Stimulated activated CD4-positive, alpha-beta T cell treated with anti-CD3 and anti-CD28 coated beads, Interleukin-12 subunit alpha, Interleukin-12 subunit beta, amount 100 ng/mL, for 4 hours (primary cell): ENCODE data around the gene RALGDS.

Source experiments
- DNase-seq: peaks from one replicate; pipeline ENCODE4 v3.0.0-alpha.2; 2020

RALGDS gene

DNA sequence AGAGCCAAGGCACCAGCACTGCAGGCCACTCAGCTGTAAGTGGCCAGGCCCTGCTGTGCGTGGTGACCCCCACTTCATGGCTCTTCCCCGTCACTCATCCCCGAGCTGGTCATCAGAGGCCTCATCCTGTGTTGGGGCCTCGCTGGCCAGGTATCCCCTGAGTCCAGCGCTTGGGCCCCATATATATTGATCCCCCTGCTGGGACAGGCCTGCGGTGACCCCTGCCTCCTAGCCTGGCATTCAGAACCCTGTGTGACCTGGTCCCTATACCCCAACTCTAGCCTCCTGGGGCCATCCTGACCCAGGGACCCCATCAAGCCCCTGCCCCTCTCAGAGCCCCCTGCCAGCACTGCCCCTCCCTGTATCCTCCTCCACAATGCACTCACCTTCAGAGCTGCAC lies 30.0 kb upstream of the RALGDS start:
- DNase-seq: no peak

DNA sequence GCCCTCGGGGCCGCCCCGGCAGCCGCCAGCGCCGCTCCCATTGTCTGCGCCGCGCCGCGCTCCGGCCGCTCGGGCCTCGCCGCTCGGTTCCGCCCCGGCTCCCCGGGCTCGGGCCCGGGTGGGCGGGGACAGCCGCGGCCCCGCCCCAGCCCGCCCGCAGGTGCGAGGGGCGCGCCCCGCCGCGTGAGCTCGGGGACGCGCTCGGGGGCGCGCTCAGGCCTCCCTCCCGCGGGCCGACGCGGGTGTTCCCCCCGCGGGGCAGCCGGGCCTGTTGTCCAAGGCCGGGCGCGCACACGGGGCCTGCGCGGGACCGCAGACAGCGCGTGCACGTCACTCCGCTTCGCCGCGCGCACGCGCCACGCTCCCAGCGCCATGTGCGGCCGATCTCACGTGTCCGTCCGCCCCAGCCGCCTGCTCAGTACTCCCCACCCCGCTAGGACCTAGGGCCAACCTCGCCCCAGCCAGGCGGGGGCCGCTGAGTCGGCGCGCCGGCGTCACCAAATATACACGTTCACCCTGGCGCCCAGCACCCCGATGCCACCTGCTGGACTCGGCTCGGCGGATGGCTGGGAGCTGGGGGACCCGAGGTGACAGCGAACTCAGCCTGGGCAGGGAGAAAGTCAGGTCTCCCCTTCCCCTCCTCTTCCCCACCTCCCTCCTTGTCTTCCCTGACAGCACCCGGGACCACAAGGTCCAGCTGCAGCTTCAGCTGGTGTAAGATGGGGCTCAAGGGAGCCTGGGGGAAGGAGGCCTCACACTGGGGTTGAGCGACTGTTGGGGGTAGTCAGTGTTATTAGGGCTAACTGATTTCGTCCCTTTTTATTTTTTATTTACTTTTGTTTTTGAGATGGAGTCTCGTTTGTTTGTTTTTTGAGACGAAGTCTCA lies 28.3 kb upstream of the RALGDS start:
- peak; percentile 78 for DNase-seq

DNA sequence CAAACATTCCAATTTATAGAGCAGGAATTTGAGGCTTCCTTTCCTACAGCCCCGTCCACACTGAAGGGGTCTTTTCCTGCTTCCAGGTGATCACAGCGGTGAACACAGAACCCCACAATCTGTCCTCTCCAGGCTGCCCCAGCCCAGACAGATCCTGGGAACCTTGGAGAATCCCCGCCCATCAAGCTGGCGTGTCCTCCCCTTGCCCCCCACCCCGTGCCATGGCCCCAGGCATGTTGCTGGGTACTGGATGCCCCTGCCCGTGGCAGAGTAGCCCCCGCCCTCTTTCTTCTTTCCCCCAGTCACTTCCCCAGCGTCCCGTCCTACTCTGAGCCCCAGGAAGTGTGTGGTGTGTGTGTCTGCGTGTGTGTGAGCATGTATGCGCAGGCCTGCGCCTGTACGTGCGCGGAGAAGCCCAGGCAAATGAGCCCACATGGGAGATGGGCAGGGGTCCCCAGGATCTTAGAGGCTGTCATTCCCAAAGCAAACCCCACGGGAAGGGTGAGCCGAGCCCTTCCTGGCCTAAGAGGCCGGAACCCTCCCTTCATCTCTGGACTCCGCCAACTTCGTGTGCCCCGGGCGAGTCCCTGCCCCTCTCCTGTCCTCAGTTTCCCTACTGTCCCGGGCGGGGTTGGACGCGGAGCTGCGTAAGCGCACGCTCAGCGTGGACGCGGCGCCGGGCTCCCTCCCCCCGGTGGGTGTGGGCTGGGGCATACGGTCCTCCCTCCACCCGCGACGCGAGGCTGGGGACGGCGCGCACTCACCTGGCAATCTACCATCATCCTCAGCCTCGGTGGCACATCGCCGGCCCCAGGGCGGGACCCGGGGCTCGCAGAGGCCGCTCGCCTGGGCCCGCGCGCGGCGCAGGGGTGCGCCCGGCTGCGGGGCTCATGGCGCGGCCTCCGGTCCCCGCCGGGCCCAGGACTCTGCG lies 27.4 kb upstream of the RALGDS start:
- DNase-seq: peak; percentile 52

DNA sequence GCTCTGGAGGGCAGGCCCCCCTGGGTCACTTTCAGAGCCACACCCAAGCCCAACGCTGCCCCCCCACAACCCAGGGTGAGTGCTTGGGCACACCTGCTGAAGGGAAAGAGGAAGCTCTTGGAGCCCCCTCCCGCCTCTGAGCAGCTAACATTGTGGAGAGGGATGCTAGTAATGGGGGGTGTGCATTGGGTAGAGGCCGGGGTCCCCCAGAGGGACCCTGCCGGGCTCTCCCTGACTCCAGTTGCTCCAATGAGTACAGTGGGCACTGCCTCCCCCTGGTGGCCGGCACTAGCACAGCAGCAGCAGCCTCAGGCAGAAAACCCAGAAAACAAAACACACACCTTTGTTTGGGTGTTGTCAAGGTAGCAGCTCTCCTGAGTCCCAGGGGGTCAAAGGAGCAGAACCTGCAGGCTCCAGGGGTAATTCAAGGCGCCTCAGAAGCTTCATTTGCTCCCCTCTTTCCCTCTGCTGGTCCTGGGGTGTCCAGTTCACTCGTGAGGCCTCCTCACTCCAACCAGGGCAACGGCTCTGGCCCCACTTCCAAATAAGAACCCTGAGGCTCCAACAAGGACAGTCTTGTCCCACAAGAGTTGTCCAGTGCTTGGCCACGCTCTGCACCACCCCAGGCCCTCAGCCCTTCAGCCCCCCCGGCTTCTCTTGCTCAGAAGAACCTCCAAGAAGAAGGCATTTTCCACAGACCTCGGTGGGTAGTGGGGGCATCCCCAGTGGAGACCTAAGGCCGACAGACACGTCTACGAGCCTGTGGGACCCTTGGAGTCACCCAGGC lies 26.6 kb upstream of the RALGDS start:
- DNase-seq: peak; percentile 82

DNA sequence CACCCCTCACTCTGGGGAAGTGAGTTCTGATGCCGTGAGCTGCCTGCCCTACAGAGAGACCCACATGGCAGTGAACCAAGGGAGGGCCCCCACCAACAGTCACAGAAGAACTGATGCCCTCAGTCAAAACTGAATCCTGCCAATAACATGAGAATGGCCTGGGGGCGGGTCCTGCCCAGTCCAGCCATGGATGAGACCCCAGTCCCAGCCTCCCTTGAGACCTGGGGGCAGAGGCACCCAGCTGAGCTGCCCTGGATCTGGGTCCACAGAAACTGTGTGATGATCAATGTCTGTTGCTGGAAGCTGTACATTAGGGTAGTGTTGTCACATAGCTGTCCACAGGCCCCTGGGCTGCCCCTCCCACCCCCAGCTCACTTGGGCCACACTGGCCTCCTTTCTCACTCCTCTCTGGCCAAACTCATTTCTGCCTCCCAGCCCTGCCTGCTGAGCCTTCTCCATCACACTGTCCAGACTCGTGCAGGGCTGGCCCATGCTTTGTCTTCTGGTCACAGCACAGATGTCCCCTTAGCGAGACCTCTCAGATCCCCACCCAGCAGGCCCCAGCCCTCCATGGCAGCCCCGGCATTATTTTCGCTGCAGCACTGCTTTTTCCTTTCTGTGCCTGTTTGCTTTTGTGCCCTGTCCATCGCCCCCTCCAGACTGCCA lies 25.8 kb upstream of the RALGDS start:
- no peak for DNase-seq

DNA sequence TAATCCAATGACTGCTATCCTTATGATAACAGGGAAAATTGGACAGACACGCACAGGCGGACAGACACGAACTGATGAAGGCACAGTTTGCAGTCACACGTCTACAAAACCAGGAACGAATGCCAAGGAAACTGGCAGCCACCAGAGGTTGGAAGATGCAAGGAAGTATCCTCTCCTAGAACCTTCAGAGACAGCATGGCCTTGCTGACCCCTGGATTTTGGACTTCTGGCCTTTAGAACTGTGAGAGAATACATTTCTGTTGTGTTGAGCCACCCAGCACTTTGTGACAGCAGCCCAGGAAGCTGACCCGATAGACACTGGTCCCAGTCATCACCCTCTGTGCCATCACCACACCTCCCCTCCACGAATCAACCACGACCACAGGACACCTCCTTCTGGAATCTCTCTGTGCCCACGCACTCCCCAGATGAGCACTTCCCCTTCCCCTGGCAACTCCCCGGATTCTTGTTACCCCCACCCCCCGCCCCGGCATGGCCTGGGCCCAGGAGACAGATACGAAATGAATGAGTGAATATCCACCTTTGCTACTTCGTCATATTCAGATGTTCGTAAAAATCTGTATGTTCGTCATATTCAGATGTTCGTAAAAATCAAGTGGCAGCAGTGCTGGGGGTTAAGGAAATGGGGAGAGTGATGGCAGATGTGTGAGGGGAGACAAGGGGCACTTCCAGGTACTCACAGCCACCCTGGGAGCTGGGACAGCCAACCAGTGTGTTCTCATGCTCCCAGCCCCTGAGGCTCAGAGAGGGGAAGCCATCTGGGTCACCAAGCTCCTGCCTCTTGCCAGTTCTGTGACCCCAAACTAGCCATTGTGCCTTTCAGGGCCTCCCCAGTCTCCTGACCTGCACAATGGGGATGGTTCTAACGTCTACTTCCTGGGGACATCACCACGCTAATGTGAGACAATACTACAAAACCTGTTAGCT lies 24.1 kb upstream of the RALGDS start:
- no peak for DNase-seq

DNA sequence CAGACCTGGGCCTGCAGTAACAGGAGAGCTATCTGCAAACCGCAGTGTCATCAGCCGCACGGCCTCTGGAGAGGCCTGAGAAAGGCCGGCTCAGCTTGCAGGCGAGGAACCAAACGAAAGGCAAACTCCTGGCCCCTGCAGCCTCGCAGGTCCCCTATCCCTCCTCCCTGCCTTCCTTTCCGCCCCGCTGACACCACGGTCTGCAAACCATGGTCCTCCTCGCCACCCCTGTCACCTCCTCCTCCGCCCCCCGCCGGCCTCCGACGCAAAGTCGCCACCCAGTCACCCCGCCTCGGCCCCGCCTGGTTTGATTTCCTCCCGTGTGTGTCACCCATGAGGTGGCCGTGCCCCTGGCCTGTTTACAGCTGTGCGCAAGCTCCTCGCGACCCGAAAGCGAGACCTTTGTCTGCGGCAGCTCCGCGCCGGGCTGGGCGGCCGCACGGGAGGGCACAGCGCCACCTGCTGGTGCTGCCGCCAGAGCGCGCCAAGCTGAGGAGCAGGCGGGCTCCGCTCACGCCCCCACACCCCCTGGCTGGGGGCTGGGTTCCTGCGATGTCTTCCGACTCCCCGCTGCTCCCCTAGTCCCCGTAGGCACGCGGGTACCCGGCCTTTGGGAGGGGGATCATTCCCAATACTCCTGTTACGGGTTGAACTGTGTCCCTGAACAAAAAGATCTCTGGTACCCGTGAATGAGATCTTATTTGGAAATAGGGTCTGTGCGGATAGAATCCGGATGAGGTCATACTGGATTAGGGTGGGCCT lies 23.3 kb upstream of the RALGDS start:
- DNase-seq: peak; percentile 88

DNA sequence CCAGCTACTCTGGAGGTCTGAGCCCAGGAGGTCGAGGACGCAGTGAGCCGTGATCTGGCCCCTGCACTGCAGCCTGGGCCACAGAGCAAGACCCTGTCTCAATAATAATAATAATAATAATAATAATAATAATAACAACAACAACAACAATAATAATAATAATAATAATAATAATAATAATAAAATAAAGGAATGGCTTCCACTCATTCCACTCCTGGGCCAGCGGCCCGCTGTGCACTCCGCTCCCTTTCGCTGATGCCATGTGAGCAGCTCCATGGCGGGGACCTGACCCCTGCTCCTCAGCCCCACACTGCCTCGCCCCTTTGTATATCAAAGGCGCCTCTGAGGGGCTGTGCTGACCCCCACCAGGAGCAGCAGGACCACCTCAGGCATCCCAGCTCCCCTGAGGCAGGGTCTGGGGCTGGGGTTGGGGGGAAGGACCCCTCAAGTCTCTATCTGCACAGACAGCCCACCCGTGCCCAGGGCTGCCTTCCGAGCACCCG lies 22.6 kb upstream of the RALGDS start:
- no peak for DNase-seq

DNA sequence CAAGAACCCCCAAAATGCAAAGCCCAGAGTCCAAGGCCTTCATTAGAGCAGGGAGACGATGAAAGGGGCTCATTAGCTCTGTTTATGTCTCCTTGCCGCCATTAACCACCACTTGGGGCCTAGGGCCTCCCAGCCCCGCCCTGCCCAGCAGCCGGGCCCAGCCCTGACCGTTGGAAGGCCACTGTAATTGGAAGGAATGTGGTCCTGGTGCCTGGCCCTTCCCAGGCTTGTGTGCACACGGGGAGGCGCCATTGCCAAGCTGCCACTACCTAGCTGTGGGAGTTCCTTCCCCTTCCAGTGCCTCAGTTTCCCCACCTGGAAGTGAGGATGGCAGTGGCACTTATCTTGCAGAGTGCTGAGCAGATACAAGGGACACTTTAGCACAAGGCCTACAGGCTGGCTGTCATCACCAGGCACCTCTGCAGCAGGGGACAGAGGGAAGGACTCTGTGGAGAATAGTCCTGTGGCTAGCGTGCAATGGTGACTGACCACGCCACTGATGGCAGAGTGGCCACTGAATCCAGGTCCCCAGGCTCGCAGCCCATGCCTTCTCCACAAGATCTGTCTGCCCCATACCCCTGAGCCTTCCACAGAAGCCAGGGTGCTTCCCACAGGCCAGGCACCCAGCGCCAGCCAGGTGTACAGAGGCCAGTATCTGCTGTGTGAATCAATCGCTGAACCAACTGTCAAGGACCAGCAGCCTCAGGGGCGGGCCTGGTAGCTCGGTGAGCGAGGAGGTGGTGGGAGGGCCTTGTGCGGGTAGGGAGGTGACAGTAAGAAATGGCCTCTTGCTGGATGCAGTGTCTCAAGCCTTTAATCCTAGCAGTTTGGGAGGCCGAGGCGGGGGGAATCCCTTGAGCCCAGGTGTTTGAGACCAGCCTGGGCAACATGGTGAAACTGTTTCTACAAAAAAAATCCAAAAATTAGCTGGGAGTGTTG lies 21.9 kb upstream of the RALGDS start:
- no peak for DNase-seq

DNA sequence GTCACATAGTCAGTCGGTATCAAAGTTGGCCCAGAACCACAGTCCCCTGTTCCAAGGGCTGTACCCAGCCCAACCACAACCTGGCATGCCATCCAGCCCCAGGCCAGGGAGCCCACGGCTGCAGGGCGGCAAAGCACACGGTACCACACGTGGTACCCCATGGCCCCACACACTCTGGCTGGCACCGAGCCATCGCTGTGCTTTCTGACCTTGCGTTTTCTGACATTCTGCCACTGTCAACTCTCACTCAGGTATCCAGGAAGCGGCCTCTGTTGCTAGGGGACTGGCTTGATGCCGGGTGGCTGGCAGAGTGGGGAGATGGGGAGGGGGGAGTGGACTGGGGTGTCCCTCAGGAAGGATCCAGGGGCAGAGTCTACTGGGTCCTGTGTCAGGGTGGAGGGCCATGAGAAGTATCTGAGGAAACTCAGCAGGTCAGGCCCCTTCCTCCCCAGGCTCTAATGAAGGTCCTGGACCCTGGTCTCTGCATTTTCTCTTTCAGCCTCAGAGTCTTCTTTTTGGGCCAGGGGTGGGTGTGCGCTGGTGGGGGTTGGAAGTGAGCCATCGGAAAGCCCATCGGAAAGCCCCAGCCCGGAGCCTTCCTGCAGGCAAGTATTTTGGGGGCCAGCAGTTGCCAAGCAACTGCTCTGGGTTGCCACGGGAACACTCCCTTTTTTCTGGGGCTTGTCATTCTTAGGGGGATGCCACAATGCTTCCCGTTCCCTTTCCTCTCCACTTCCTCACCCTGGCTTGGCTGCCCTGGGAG lies 21.0 kb upstream of the RALGDS start:
- peak; percentile 48 for DNase-seq

DNA sequence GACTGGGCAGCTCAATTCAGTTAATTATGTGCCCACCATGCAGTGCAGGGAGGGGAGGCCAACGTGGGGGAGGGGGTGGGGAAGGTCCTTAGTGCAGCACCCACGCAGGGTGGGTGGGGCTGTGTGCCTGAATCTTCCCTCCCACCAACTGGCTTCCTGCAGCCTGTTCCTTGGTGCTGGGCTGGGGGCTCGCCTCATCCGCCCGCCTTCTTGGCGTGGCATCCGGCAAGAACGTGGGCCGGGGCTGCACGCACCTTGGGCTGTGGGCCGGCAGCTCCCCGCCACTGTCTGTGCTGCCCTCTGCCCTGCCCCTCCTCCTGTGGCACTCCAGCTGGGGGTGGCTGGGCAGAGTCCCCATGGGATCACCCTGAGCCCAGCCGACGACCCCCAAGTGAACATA lies 19.6 kb upstream of the RALGDS start:
- no peak for DNase-seq

DNA sequence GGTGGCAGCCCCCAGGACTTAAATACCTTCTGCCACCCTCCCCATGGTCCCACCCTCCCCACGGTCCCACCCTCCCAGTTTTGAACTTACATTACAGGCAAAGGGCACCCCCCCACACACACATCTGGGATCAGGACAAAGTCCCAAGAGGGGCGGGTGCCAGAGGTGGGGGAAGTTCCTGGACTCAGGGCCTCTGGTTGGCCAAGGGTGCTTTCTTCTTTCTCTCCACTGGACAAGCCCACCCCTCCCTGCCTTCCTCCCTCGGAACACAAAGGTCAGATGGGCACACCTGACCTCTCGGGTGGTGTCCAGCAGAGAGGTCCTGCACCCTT lies 19.1 kb upstream of the RALGDS start:
- DNase-seq: no peak

DNA sequence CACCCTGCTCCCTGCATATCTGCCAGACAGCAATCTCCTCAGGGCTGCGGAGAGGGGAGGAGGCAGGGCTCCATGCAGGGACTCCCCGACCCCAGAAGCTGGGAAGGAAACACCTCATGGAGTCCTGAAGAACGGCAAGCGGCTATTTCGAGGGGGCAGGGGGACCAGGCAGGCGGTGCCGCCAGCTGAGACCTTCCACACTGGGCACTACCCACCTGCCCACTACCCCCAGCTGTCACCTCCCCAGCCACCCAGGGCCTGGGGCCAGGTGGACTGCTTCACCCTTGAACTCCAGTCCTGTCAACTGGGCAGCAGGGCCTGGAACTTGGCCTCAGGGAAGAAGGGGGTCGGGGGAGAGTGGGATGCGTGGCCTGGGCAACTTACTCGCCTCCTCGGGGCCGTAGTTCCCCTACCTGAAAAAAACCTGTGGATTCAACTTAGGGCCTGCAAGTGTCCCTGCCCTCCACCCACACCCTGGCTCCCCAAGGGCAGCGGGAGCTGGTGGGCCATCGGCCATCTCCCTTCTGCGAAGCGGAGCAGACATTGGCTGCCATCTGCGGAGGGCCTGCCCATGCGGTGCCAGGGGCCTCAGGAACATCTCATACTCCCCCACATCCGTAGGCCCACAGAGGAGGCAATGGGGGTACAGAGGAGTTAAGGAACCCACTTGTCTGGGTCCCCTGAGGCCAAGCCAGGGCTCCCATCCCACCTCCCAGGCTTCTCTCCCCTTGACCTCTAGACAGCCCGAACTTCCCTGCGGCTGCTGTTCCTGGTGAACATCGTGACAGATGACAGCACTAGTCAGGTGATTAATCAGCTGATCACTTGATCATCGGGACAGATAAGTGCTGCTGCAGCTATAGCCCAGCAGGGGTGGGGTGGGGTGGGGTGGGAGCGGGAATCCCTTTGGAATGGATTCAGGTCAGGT lies 18.5 kb upstream of the RALGDS start:
- DNase-seq: no peak

DNA sequence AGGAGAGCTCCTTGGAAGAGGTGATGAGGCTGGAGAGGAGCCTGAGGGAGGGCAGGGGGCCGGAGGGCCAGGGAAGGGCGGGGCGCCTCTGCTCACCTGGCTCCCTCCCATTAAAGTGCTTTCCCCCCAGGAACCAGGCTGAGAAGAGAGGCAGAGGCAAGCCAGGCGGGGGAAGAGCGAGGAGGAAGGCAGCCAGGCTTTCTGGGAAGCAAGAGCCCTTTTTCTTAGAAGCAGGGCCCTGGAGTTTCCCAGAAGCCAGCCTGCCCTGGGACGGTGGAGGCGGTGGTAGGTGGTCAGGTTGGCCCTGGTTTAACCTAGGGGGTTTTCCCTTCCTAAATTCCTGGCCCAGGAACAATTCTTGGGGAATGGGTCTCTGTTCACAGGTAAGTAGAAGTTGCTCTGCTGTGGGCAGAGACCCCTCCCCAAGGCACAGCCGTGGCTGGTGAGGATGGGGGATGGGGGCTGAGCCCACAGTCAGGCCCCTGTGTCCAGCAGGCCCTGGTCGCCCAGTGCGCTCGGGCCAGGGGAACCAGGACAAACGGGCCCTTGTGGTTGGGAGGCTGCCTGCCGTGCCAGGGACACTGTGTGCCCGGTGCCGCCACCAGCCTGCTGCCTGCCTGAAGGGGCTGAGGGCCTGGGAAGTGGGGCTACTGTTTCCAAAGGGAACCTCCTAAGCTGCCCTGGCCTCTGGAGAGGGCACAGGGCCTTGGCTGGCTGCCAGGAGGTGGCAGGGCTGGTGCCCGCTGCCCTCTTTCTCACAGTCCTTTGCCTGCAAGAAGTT lies 16.6 kb upstream of the RALGDS start:
- no peak for DNase-seq

DNA sequence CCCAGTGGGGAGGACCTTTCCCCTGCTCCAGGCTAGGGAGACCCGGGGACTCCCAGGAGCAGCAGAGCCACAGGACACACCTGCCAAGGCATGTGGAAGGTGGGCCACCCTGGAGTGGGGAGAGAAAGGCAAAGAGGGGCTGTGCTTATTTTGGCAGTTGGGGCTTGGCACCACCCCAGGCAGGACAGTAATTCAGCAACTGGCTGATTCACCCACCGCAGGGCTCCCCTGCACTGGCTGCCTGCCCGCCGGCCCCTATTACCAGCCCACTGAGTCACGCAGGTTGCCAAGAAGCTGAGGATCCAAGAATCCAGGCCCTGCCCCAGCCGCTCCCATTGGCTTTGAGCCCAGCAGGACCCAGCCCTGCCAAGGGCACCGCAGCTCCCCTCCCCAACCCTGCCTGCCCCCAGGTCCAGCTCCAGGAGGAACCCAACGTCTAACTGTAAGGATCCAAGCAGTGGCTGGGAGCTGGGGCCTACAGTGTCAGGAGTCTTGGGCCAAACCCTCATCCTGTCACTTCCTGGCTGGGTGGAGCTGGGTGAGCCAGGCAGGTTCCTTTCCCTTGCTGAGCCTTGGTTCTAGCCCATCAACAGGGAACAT lies 14.2 kb upstream of the RALGDS start:
- DNase-seq: peak; percentile 50
